ENCODE results near the gene MAPKBP1. TPM values are rescaled to one million over a fixed set of nuclear protein-coding genes. Genes with fewer than 3 reads are reported as not detected.

The MAPKBP1 gene
- polyA plus RNA-seq, 2 of the 4 experiments (the other 2 are of a cell fraction) = 2.5 to 6.1 TPM

DNA sequence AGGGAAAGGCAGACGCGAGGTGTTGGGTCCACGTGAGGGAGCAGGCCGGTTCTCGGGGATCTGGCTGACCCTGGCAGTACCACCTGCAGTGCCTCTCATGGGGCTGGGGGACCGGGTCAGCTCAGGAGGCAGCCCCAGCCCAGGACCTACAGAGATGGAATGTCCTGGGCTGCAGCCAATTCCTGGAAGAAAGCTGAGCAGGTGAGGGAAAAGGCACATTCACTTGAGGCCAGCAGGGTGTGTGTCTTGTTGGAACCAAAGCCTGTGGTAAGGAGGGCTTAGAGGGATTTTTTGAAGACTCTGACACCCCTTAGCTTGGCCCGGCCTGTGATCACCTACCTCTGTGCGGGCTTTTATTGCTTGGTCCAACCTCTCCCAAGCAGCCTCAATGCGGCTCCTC is 80.2 kb downstream of the MAPKBP1 start:
- DNase-seq (ENCODE audit: low read depth in 1 of 2, low spot score in 1 of 2) (no peak), FAIRE-seq (no peak), ATAC-seq (no peak)
- TF ChIP-seq CHD4 (IDR thresholded peaks at IDR 0.05; ENCODE audit: borderline replicate concordance) (no peak), POLR2AphosphoS2 (conservative IDR thresholded peaks at IDR 0.05; ENCODE audit: low read length) (no peak), CBX2 (IDR thresholded peaks at IDR 0.05; ENCODE audit: borderline replicate concordance, low read depth) (no peak), RARB (CRISPR knock-in tag; IDR thresholded peaks at IDR 0.05) (no peak), MYC (IDR thresholded peaks at IDR 0.05; ENCODE audit: borderline replicate concordance, low read length) (no peak), POLR2A (IDR thresholded peaks at IDR 0.05; ENCODE audit: low read length) (no peak), RCOR1 (IDR thresholded peaks at IDR 0.05; ENCODE audit: low read depth, low read length) (no peak)
- TF ChIP-seq, protein P1, sequence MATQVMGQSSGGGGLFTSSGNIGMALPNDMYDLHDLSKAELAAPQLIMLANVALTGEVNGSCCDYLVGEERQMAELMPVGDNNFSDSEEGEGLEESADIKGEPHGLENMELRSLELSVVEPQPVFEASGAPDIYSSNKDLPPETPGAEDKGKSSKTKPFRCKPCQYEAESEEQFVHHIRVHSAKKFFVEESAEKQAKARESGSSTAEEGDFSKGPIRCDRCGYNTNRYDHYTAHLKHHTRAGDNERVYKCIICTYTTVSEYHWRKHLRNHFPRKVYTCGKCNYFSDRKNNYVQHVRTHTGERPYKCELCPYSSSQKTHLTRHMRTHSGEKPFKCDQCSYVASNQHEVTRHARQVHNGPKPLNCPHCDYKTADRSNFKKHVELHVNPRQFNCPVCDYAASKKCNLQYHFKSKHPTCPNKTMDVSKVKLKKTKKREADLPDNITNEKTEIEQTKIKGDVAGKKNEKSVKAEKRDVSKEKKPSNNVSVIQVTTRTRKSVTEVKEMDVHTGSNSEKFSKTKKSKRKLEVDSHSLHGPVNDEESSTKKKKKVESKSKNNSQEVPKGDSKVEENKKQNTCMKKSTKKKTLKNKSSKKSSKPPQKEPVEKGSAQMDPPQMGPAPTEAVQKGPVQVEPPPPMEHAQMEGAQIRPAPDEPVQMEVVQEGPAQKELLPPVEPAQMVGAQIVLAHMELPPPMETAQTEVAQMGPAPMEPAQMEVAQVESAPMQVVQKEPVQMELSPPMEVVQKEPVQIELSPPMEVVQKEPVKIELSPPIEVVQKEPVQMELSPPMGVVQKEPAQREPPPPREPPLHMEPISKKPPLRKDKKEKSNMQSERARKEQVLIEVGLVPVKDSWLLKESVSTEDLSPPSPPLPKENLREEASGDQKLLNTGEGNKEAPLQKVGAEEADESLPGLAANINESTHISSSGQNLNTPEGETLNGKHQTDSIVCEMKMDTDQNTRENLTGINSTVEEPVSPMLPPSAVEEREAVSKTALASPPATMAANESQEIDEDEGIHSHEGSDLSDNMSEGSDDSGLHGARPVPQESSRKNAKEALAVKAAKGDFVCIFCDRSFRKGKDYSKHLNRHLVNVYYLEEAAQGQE (IDR thresholded peaks at IDR 0.05) = no peak
- Histone ChIP-seq H3K9me3 (no peaks in the 10 kb centered on the region), H3K4me3 (no peak overlapping the region), H3K27ac (no peak overlapping the region), H3K4me1 (no peaks in the 10 kb centered on the region), H3K4me2 (no peak overlapping the region)
- ChIA-PET POLR2A (no interaction called here), CTCF (interaction anchor here (1.8 kb wide), 1 partner anchor 50 kb away, joined by 4 read pairs; no protein-coding TSS in a partner anchor)
- whole genome bisulfite sequencing (ENCODE audit: missing lambda C conversion rate) = 70% methylated on average over 2 of the region's 9 CpGs

DNA sequence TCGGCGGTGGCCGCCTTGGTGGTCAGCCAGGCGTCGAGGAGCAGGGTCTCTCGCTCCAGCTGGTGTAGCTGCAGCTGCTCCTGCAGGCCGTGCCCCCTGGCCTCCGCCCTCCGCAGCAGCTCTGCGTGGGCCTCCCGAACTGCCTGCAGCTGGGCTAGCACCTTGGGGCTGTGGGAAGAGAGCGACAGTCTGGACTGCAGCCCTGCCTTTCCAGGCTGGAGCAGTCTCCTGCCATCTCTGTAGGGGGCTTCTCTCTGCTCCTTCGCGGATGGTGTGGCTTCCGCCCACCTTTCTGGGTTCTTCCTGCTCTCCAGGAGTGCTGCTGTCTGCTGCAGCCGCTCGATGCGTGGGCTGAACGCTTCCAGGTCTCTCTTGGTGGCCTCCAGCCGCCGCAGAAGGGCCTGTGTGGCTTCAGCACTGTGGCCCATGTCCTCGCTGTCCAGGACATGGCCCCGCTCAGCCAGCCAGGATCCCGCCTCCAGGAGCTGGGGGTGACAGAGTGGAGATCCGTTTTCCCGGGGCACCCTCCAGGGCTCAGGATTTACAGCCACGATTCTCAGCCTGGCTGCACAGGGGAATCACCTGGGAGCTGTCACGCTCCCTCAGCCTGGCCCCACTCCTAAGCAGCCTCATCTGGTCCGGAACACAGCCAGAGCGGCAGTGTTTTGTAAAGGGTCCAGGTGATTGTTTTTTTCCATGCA is 81.1 kb downstream of the MAPKBP1 start:
- FAIRE-seq (no peak), ATAC-seq (no peak), DNase-seq (ENCODE audit: low read depth in 1 of 2, low spot score in 1 of 2) (no peak)
- H3K9me3 ChIP-seq = no peaks in the 10 kb centered on the region
- H3K27ac ChIP-seq = no peak overlapping the region
- H3K4me2 ChIP-seq = no peak overlapping the region
- H3K4me1 ChIP-seq = no peaks in the 10 kb centered on the region
- ChIA-PET POLR2A (no interaction called here), CTCF (interaction anchor here (1.8 kb wide), 1 partner anchor 49 kb away, joined by 4 read pairs; no protein-coding TSS in a partner anchor)
- no peak overlapping the region for H3K4me3 ChIP-seq
- 88% methylated on average over 12 of the region's 30 CpGs for WGBS (ENCODE audit: missing lambda C conversion rate)
- TF ChIP-seq EHMT2 (IDR thresholded peaks at IDR 0.05; ENCODE audit: low read depth) (no peak), ZNF302 (CRISPR knock-in tag; IDR thresholded peaks at IDR 0.05) (no peak), POLR2AphosphoS2 (conservative IDR thresholded peaks at IDR 0.05; ENCODE audit: low read length) (no peak), MYC (IDR thresholded peaks at IDR 0.05; ENCODE audit: borderline replicate concordance, low read length) (no peak), MAFK (IDR thresholded peaks at IDR 0.05; ENCODE audit: partially characterized antibody) (no peak), HOXA7 (CRISPR knock-in tag; IDR thresholded peaks at IDR 0.05) (no peak)
- TF ChIP-seq, protein P1 (IDR thresholded peaks at IDR 0.05) = no peak

- Histone ChIP-seq H3K4me1 (no peaks in the 10 kb centered on the region), H3K4me3 (no peak overlapping the region), H3K27ac (no peak overlapping the region), H3K4me2 (no peak overlapping the region), H3K9me3 (no peaks in the 10 kb centered on the region)
- DNase-seq (ENCODE audit: low read depth in 1 of 2, low spot score in 1 of 2) (no peak), FAIRE-seq (no peak), ATAC-seq (no peak)
- no peak for TF ChIP-seq ZNF302 (CRISPR knock-in tag; IDR thresholded peaks at IDR 0.05)
- TF ChIP-seq HMGXB4 (CRISPR knock-in tag; IDR thresholded peaks at IDR 0.05; ENCODE audit: borderline replicate concordance) = no peak
- TF ChIP-seq KDM5A (IDR thresholded peaks at IDR 0.05) = no peak
- TF ChIP-seq NPAS2 (CRISPR knock-in tag; IDR thresholded peaks at IDR 0.05; ENCODE audit: borderline replicate concordance) = no peak
- TF ChIP-seq MYC (IDR thresholded peaks at IDR 0.05; ENCODE audit: borderline replicate concordance, low read length) = no peak
- no peak for TF ChIP-seq FOXS1 (CRISPR knock-in tag; IDR thresholded peaks at IDR 0.05)
- no peak for TF ChIP-seq PBX3 (IDR thresholded peaks at IDR 0.05)
- no peak for TF ChIP-seq SREBF2 (IDR thresholded peaks at IDR 0.05)
- TF ChIP-seq NFE2L2 (conservative IDR thresholded peaks at IDR 0.05; ENCODE audit: low read length) = no peak
- no peak for TF ChIP-seq CBX2 (IDR thresholded peaks at IDR 0.05; ENCODE audit: borderline replicate concordance, low read depth)
- CTCF ChIA-PET = interaction anchor here (0.9 kb wide), 1 partner anchor 43 kb away, joined by 3 read pairs; no protein-coding TSS in a partner anchor
- WGBS (ENCODE audit: missing lambda C conversion rate) = 83% methylated on average over 9 of the region's 17 CpGs
- POLR2A ChIA-PET = no interaction called here
These were observed 82.0 kb downstream of the MAPKBP1 start for GRCh38 chr15:41856262-41856661.

Measured in A549 (cell line).